Epithelial cell of proximal tubule (primary cell): Measurements from ENCODE around the gene RENBP. TPM values are rescaled to one million over a fixed set of nuclear protein-coding genes. Genes with fewer than 3 reads are reported as not detected.
A peak's percentile ranks its signal among the peaks of the same experiment; 100 is the strongest.

Experiments used
- DNase-seq: peaks from one replicate; pipeline ENCODE4 v3.0.0-alpha.2; 2011; ENCODE audit warnings: low read depth
- H3K4me3 ChIP-seq: 2 replicates; pipeline ENCODE4 v1.5.1; 2011; ENCODE audit warnings: low read depth, mild to moderate bottlenecking, low read length
- CTCF ChIP-seq: conservative IDR thresholded peaks from 2 replicates; pipeline ENCODE4 v1.5.1; 2012; ENCODE audit warnings: low read depth, mild to moderate bottlenecking, low read length
- total RNA-seq: library from RNA; depleted of rRNA; stranded (reverse); fragments of >200 nt; gene quantifications from 2 replicates; pipeline ENCODE4 v1.2.3, GENCODE V29; 2015

Gene RENBP
- total RNA-seq, 1 donor from 2014 or later, result 0.92 TPM

GRCh38 chrX:153902385-153902784 lies 42.1 kb downstream of the RENBP start:
- no peak for TF ChIP-seq CTCF
- no peak overlapping the region for H3K4me3 ChIP-seq
- no peak for DNase-seq

- TF ChIP-seq CTCF, result no peak
- DNase-seq, result no peak
Observed at GRCh38 chrX:153901753-153902140, 42.7 kb downstream of the RENBP start.

GRCh38 chrX:153900831-153901752 lies 43.4 kb downstream of the RENBP start:
- no peak overlapping the region for H3K4me3 ChIP-seq
- TF ChIP-seq CTCF, result no peak
- DNase-seq, result peak; percentile 16

More at GRCh38 chrX:153901753-153902140, 42.7 kb downstream of the RENBP start:
- H3K4me3 ChIP-seq, result no peak overlapping the region

- no peak for DNase-seq
- no peak overlapping the region for H3K4me3 ChIP-seq
- no peak for TF ChIP-seq CTCF
Observed at GRCh38 chrX:153897899-153898298, 46.5 kb downstream of the RENBP start.

- H3K4me3 ChIP-seq, result no peak overlapping the region
- TF ChIP-seq CTCF, result no peak
- no peak for DNase-seq
Observed at GRCh38 chrX:153889123-153889522, 55.3 kb downstream of the RENBP start.

GRCh38 chrX:153888344-153888743 lies 56.1 kb downstream of the RENBP start:
- no peak for TF ChIP-seq CTCF
- H3K4me3 ChIP-seq, result no peak overlapping the region
- no peak for DNase-seq

GRCh38 chrX:153887385-153887784 lies 57.1 kb downstream of the RENBP start:
- no peak for TF ChIP-seq CTCF
- no peak overlapping the region for H3K4me3 ChIP-seq
- DNase-seq, result no peak
